Gastroesophageal sphincter (tissue), 4 donors: ENCODE results near the gene HERC4. TPM values are rescaled to one million over a fixed set of nuclear protein-coding genes. Genes with fewer than 3 reads are reported as not detected.

ENCODE experiments used
- ATAC-seq: fragments of 150-250 bp; one replicate; pipeline ENCODE4 v1.9.1; 2016; ENCODE audit warnings: mild to moderate bottlenecking, moderate library complexity
- H3K27ac ChIP-seq, 4 donors: fragments of 200-600 bp; sonication (generic) in 3 of 4; 1 replicate in 3 of 4; 2 replicates in 1 of 4; pipeline ENCODE4 v1.5.1; 2016 to 2019
- H3K27me3 ChIP-seq: fragments of 200-600 bp; sonication (generic); one replicate; pipeline ENCODE4 v1.5.1; 2019
- H3K36me3 ChIP-seq, 2 donors: fragments of 200-600 bp; sonication (generic); one replicate each; pipeline ENCODE4 v1.5.1; 2019; ENCODE audit warnings: control low read depth in 1 of 2
- H3K4me1 ChIP-seq, 3 donors: fragments of 200-600 bp; sonication (generic); 1 replicate in 2 of 3; 2 replicates in 1 of 3; pipeline ENCODE4 v1.5.1; 2016 to 2019; ENCODE audit warnings: control low read depth in 2 of 3
- H3K4me3 ChIP-seq, 2 donors: fragments of 200-600 bp; sonication (generic); one replicate each; pipeline ENCODE4 v1.5.1; 2019; ENCODE audit warnings: mild to moderate bottlenecking in 1 of 2, moderate library complexity in 1 of 2
- H3K9me3 ChIP-seq, 3 donors: fragments of 200-600 bp; sonication (generic); one replicate each; pipeline ENCODE4 v1.5.1; 2017 to 2019; ENCODE audit warnings: control low read depth in 2 of 3
- CTCF ChIP-seq, 4 experiments: fragments of 200-600 bp in 2 of 4; fragments of 450-650 bp in 2 of 4; sonication (generic) in 1 of 4; IDR thresholded peaks; one replicate each; pipeline ENCODE4 v1.5.1; 2017 to 2019; ENCODE audit warnings: antibody characterized with exemption in 4 of 4, mild to moderate bottlenecking in 2 of 4, moderate library complexity in 2 of 4
- EP300 ChIP-seq: sonication (generic); formaldehyde crosslinking; IDR thresholded peaks from one replicate; pipeline ENCODE4 v1.6.1; 2017; ENCODE audit warnings: antibody characterized with exemption, mild to moderate bottlenecking
- POLR2A ChIP-seq, 2 donors: fragments of 450-650 bp; IDR thresholded peaks; one replicate each; pipeline ENCODE4 v1.6.1; 2017; ENCODE audit warnings: antibody characterized with exemption in 2 of 2, mild to moderate bottlenecking in 2 of 2, moderate library complexity in 1 of 2
- POLR2AphosphoS5 ChIP-seq: sonication (generic); formaldehyde crosslinking; IDR thresholded peaks from one replicate; pipeline ENCODE4 v1.6.1; 2017; ENCODE audit warnings: antibody characterized with exemption
- WGBS, 2 donors: methylation state at CpG; one replicate each; pipeline ENCODE4 v1.1.5; 2018; ENCODE audit warnings: low coverage in 1 of 2; 5-methylcytosine and 5-hydroxymethylcytosine counted together
- total RNA-seq, 4 donors: library from RNA; depleted of rRNA; stranded (reverse); fragments of >200 nt; gene quantifications; one replicate each; pipeline ENCODE4 v1.1.0, GENCODE V29; 2016

Gene HERC4
- total RNA-seq, 4 donors from 2014 or later, result 30.3 to 58.4 (median 43.0) TPM

- TF ChIP-seq EP300 (no peak), POLR2AphosphoS5 (no peak), CTCF (IDR thresholded peaks at IDR 0.05) (no peak), POLR2A (IDR thresholded peaks at IDR 0.05) (no peak)
- Histone ChIP-seq H3K9me3 (no peaks in the 10 kb centered on the region), H3K27me3 (no peaks in the 10 kb centered on the region), H3K4me3 (no peak overlapping the region), H3K36me3 (no peaks in the 10 kb centered on the region), H3K27ac (no peak overlapping the region), H3K4me1 (no peaks in the 10 kb centered on the region)
- no peak for ATAC-seq
- 79 to 88% methylated on average over 3 of the region's 3 CpGs for WGBS, 2 donors
Measured at GRCh38 chr10:68118657-68119056, 43.6 kb upstream of the HERC4 start.

- no peak for TF ChIP-seq CTCF (IDR thresholded peaks at IDR 0.05)
- no peak for TF ChIP-seq POLR2AphosphoS5
- no peak for TF ChIP-seq EP300
- TF ChIP-seq POLR2A (IDR thresholded peaks at IDR 0.05), result no peak
- Histone ChIP-seq H3K4me3 (no peak overlapping the region), H3K4me1 (peaks cover 0 to 19% (median 4%) of the 10 kb centered on the region in 3 donors), H3K27ac (no peak overlapping the region), H3K9me3 (no peaks in the 10 kb centered on the region), H3K27me3 (no peaks in the 10 kb centered on the region), H3K36me3 (no peaks in the 10 kb centered on the region)
- WGBS, 2 donors, result 100% methylated on average over 1 of the region's 1 CpG
- no peak for ATAC-seq
Measured at GRCh38 chr10:68112837-68113236, 37.8 kb upstream of the HERC4 start.

- TF ChIP-seq EP300, result no peak
- TF ChIP-seq CTCF (IDR thresholded peaks at IDR 0.05), result no peak
- WGBS, 2 donors, result 86 to 100% methylated on average over 1 to 2 of the region's 2 CpGs
- H3K9me3 ChIP-seq, result no peaks in the 10 kb centered on the region
- peaks cover 0 to 19% (median 4%) of the 10 kb centered on the region in 3 donors for H3K4me1 ChIP-seq
- H3K27ac ChIP-seq, result no peak overlapping the region
- H3K27me3 ChIP-seq, result no peaks in the 10 kb centered on the region
- no peaks in the 10 kb centered on the region for H3K36me3 ChIP-seq
- ATAC-seq, result no peak
- H3K4me3 ChIP-seq, result no peak overlapping the region
Measured at GRCh38 chr10:68111584-68111983, 36.5 kb upstream of the HERC4 start.

- WGBS, 2 donors, result 8 to 24% methylated on average over 2 of the region's 2 CpGs
- H3K27ac ChIP-seq, result peak overlapping the region in 1 of 4 donors; percentile 9
- H3K36me3 ChIP-seq, result no peaks in the 10 kb centered on the region
- H3K4me1 ChIP-seq, result peaks cover 0 to 19% (median 4%) of the 10 kb centered on the region in 3 donors
- no peak for ATAC-seq
- no peak for TF ChIP-seq CTCF (IDR thresholded peaks at IDR 0.05)
- no peak for TF ChIP-seq POLR2A (IDR thresholded peaks at IDR 0.05)
- no peaks in the 10 kb centered on the region for H3K9me3 ChIP-seq
- peak overlapping the region; percentile 9 to 13 for H3K4me3 ChIP-seq
- no peaks in the 10 kb centered on the region for H3K27me3 ChIP-seq
Measured at GRCh38 chr10:68110027-68110426, 34.9 kb upstream of the HERC4 start.

GRCh38 chr10:68109331-68109730 is 34.2 kb upstream of the HERC4 start, which contains the start of gene MYPN:
Gene MYPN (plus strand): TSS chr10:68109488. CDS start chr10:68121439, 11,951 bp downstream.
- WGBS, 2 donors, result 0 to 36% methylated on average over 2 to 3 of the region's 3 CpGs
- peak within 1 kb of the TSS in 2 of 4 donors; percentile 7 to 9 for H3K27ac ChIP-seq
- no peak for ATAC-seq

More at GRCh38 chr10:68109331-68109730, 34.2 kb upstream of the HERC4 start, which contains the start of gene MYPN:
- no peaks in the 10 kb centered on the region for H3K36me3 ChIP-seq
- peaks cover 0 to 19% (median 4%) of the 10 kb centered on the region in 3 donors for H3K4me1 ChIP-seq
- TF ChIP-seq POLR2A (IDR thresholded peaks at IDR 0.05) (no peak), EP300 (no peak), CTCF (IDR thresholded peaks at IDR 0.05) (no peak), POLR2AphosphoS5 (no peak)
- H3K4me3 ChIP-seq, result peak within 1 kb of the TSS; percentile 9 to 13
- no peaks in the 10 kb centered on the region for H3K9me3 ChIP-seq
- no peaks in the 10 kb centered on the region for H3K27me3 ChIP-seq
